NCI-H2196 (cell line): ENCODE results near the gene STXBP5L.
A peak's percentile ranks its signal among the peaks of the same experiment; 100 is the strongest.
"Not testable (repeated sequence)": the region's sequence is repeated elsewhere in the genome, so short reads cannot be mapped to it uniquely, and the experiment has no call there.

Source experiments
- DNase-seq: peaks from one replicate; lab custom pipeline; 2025; ENCODE audit not compliant: unreplicated experiment; lab: John Stamatoyannopoulos, UW

Gene STXBP5L

GRCh38 chr3:121228971-121229370, 321.0 kb downstream of the STXBP5L start:
- DNase-seq: no peak

- not testable (repeated sequence) for DNase-seq
Observed at GRCh38 chr3:121230194-121230593, 322.2 kb downstream of the STXBP5L start.

- no peak for DNase-seq
Observed at GRCh38 chr3:121231872-121232271, 323.9 kb downstream of the STXBP5L start.

GRCh38 chr3:121232309-121233225, 324.6 kb downstream of the STXBP5L start:
- DNase-seq: peak; percentile 28

GRCh38 chr3:121243208-121243607, 335.2 kb downstream of the STXBP5L start:
- no peak for DNase-seq

GRCh38 chr3:121252676-121253075, 344.7 kb downstream of the STXBP5L start:
- DNase-seq: no peak

- no peak for DNase-seq
Observed at GRCh38 chr3:121269389-121269788, 361.4 kb downstream of the STXBP5L start.

- no peak for DNase-seq
Observed at GRCh38 chr3:121274411-121274810, 366.4 kb downstream of the STXBP5L start.

- DNase-seq: no peak
Observed at GRCh38 chr3:121295452-121295851, 387.4 kb downstream of the STXBP5L start.

GRCh38 chr3:121295979-121296378, 388.0 kb downstream of the STXBP5L start:
- no peak for DNase-seq

GRCh38 chr3:121324320-121324719, 416.3 kb downstream of the STXBP5L start:
- no peak for DNase-seq

- DNase-seq: no peak
Observed at GRCh38 chr3:121330118-121330517, 422.1 kb downstream of the STXBP5L start.

GRCh38 chr3:121330634-121331033, 422.6 kb downstream of the STXBP5L start:
- DNase-seq: no peak

GRCh38 chr3:121355960-121356359, 448.0 kb downstream of the STXBP5L start:
- not testable (repeated sequence) for DNase-seq

GRCh38 chr3:121362035-121362734, 454.2 kb downstream of the STXBP5L start:
- no peak for DNase-seq

- not testable (repeated sequence) for DNase-seq
Observed at GRCh38 chr3:121388308-121388707, 480.3 kb downstream of the STXBP5L start.

- DNase-seq: not testable (repeated sequence)
Observed at GRCh38 chr3:121395967-121396366, 488.0 kb downstream of the STXBP5L start.

GRCh38 chr3:121398051-121398450, 490.0 kb downstream of the STXBP5L start:
- not testable (repeated sequence) for DNase-seq

GRCh38 chr3:121399820-121400219, 491.8 kb downstream of the STXBP5L start:
- DNase-seq: no peak

- no peak for DNase-seq
Observed at GRCh38 chr3:121405631-121406030, 497.6 kb downstream of the STXBP5L start.

- DNase-seq: no peak
Observed at GRCh38 chr3:121411523-121411922, 503.5 kb downstream of the STXBP5L start.

- no peak for DNase-seq
Observed at GRCh38 chr3:121414924-121415323, 506.9 kb downstream of the STXBP5L start.
